Natural killer cell (primary cell): ENCODE data around the gene GBF1. TPM values are rescaled to one million over a fixed set of nuclear protein-coding genes. Genes with fewer than 3 reads are reported as not detected.

Experiments
- ATAC-seq, 3 donors: fragments of 150-1000 bp in 2 of 3; fragments of 200-7000 bp in 1 of 3; cut with Tn5 transposase; 1 replicate in 1 of 3; 2 replicates in 2 of 3; pipeline ENCODE4 v1.10.0; 2021; ENCODE audit warnings: mild to moderate bottlenecking in 2 of 3, moderate library complexity in 2 of 3
- DNase-seq, 2 donors: peaks; one replicate each; pipeline versions ENCODE4 v3.0.0 to v3.0.0-alpha.2; 2013 to 2021; ENCODE audit warnings: mixed read lengths in 1 of 2
- H3K27ac ChIP-seq: one replicate; pipeline ENCODE4 v1.5.1; 2013; ENCODE audit warnings: mild to moderate bottlenecking, low read length
- H3K27me3 ChIP-seq: one replicate; pipeline ENCODE4 v1.6.1; 2013; ENCODE audit warnings: low read length; ENCODE audit not compliant: control insufficient read depth, insufficient read depth
- H3K36me3 ChIP-seq: one replicate; pipeline ENCODE4 v1.6.1; 2013; ENCODE audit warnings: low read length; ENCODE audit not compliant: control insufficient read depth, insufficient read depth
- H3K4me1 ChIP-seq: one replicate; pipeline ENCODE4 v1.6.1; 2013; ENCODE audit warnings: low read length; ENCODE audit not compliant: control insufficient read depth, insufficient read depth
- H3K4me3 ChIP-seq: one replicate; pipeline ENCODE4 v1.5.1; 2013; ENCODE audit warnings: low read length
- H3K9me3 ChIP-seq: one replicate; pipeline ENCODE4 v1.6.1; 2013; ENCODE audit warnings: low read length; ENCODE audit not compliant: control insufficient read depth, insufficient read depth
- H3K27ac Mint-ChIP-seq, 2 donors: one replicate each; pipeline ENCODE4 v1.8.0; 2022; ENCODE audit warnings: mild to moderate bottlenecking in 2 of 2, mixed read lengths in 2 of 2, moderate library complexity in 1 of 2
- H3K27me3 Mint-ChIP-seq, 2 donors: one replicate each; pipeline ENCODE4 v1.8.0; 2022; ENCODE audit warnings: low read depth in 2 of 2, mixed read lengths in 2 of 2
- H3K36me3 Mint-ChIP-seq: one replicate; pipeline ENCODE4 v1.8.0; 2022; ENCODE audit warnings: mixed read lengths
- H3K4me1 Mint-ChIP-seq, 2 donors: one replicate each; pipeline ENCODE4 v1.8.0; 2022; ENCODE audit warnings: mixed read lengths in 2 of 2
- H3K4me3 Mint-ChIP-seq: one replicate; pipeline ENCODE4 v1.8.0; 2022; ENCODE audit warnings: mild to moderate bottlenecking, moderate library complexity, mixed read lengths
- H3K9me3 Mint-ChIP-seq, 2 donors: one replicate each; pipeline ENCODE4 v1.8.0; 2022; ENCODE audit warnings: mixed read lengths in 2 of 2
- WGBS: methylation state at CpG from one replicate; pipeline ENCODE4 v1.1.7; 2013; ENCODE audit warnings: missing lambda C conversion rate; ENCODE audit not compliant: insufficient coverage; 5-methylcytosine and 5-hydroxymethylcytosine counted together
- intact Hi-C: fragments of 100-400 bp; cut with micrococcal nuclease; formaldehyde crosslinking; loops from one replicate; pipeline ENCODE4 v1.14.2; 2022
- total RNA-seq, 4 donors: library from RNA; stranded (reverse); fragments of 120-200 nt in 1 of 4; gene quantifications; one replicate each; pipeline versions ENCODE4 v1.2.3 to v1.2.4, GENCODE V29; 2013 to 2022
- TF ChIP-seq, protein P1 (sequence below): fragments of 200-600 bp; IDR thresholded peaks from one replicate; pipeline ENCODE4 v1.8.0; 2022; ENCODE audit warnings: antibody characterized with exemption

Gene GBF1
- total RNA-seq, 3 donors from 2014 or later (not counting 1 experiment from before 2014, with no cell fraction given), result 48.2 to 52.5 (median 50.9) TPM

DNA sequence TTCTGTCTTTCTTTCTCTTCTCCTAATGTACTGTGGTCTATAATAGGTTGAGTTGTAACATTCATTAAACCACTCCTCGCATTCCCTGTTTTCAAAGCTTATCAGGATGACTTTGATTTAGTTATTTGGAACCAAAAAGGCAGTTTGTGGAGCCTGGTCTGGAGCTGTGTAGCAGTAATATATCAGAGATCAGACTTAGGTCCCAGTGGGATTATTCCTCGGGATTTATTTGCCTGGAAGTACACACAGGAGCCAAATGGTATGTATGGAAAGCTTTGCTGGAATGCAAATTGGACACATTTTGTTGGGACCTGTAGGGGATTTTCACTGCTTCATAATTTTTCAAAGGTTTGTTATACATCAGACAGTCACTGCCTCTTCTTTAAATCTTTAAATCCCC, 40.9 kb downstream of the GBF1 start:
- H3K27me3 ChIP-seq, result no peaks in the 10 kb centered on the region
- no peaks in the 10 kb centered on the region for H3K9me3 Mint-ChIP-seq
- 100% methylated on average over 1 of the region's 2 CpGs for WGBS
- intact Hi-C loops, result no loop called here
- no peak overlapping the region for H3K27ac Mint-ChIP-seq
- no peaks in the 10 kb centered on the region for H3K36me3 Mint-ChIP-seq
- H3K36me3 ChIP-seq, result peaks cover 3% of the 10 kb centered on the region
- H3K4me3 ChIP-seq, result no peak overlapping the region
- H3K27me3 Mint-ChIP-seq, result no peaks in the 10 kb centered on the region
- no peaks in the 10 kb centered on the region for H3K4me1 ChIP-seq
- H3K9me3 ChIP-seq, result no peaks in the 10 kb centered on the region
- TF ChIP-seq, protein P1, sequence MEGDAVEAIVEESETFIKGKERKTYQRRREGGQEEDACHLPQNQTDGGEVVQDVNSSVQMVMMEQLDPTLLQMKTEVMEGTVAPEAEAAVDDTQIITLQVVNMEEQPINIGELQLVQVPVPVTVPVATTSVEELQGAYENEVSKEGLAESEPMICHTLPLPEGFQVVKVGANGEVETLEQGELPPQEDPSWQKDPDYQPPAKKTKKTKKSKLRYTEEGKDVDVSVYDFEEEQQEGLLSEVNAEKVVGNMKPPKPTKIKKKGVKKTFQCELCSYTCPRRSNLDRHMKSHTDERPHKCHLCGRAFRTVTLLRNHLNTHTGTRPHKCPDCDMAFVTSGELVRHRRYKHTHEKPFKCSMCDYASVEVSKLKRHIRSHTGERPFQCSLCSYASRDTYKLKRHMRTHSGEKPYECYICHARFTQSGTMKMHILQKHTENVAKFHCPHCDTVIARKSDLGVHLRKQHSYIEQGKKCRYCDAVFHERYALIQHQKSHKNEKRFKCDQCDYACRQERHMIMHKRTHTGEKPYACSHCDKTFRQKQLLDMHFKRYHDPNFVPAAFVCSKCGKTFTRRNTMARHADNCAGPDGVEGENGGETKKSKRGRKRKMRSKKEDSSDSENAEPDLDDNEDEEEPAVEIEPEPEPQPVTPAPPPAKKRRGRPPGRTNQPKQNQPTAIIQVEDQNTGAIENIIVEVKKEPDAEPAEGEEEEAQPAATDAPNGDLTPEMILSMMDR, result no peak
- no peak overlapping the region for H3K27ac ChIP-seq
- H3K4me3 Mint-ChIP-seq, result no peak overlapping the region
- no peak for ATAC-seq
- no peak for DNase-seq
- H3K4me1 Mint-ChIP-seq, result peaks cover 43 to 62% of the 10 kb centered on the region in 2 donors

DNA sequence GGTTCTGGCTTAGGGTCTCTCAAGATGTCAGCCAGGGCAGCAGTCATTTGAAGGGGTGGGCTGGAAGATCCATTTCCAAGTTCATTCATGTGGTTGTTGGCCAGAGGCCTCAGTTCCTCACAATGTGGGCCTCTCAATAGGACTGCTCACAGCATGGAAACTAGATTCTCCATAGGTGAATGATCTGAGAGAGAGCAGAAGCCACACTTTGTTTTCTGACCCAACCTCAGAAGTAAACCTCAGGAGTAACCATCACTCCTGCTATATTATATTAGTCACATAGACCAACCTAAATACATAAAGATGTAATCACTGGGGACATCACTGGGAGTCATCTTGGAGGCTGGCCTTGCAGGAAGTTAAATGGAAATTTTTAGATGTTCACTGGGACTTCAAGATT, 42.2 kb downstream of the GBF1 start:
- TF ChIP-seq, protein P1, result no peak
- Histone ChIP-seq H3K9me3 (no peaks in the 10 kb centered on the region), H3K36me3 (peaks cover 3% of the 10 kb centered on the region), H3K27ac (no peak overlapping the region), H3K4me1 (no peaks in the 10 kb centered on the region), H3K27me3 (no peaks in the 10 kb centered on the region), H3K4me3 (no peak overlapping the region)
- intact Hi-C loops, result no loop called here
- H3K27me3 Mint-ChIP-seq, result no peaks in the 10 kb centered on the region
- H3K9me3 Mint-ChIP-seq, result no peaks in the 10 kb centered on the region
- peaks cover 45 to 62% of the 10 kb centered on the region in 2 donors for H3K4me1 Mint-ChIP-seq
- no peak overlapping the region for H3K27ac Mint-ChIP-seq
- DNase-seq, result no peak
- H3K36me3 Mint-ChIP-seq, result no peaks in the 10 kb centered on the region
- H3K4me3 Mint-ChIP-seq, result no peak overlapping the region
- no peak for ATAC-seq

DNA sequence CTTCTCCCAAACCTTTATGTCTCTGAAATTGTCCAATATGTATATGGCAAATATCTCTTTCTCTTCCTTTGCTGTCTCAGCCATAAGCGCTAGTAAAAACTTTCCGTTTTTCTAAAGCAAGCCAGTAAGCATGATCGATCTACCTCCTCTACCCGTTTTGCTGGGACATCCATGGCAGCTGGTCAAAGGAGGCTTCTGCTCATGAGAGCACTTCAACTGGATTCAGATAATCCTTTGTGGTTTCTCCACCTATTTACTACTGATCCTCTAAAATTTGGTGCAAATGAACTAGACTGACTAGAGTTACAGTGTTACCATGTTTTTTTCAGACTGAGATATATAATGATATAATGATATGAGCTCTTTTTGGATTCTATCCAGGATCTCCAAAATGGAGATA, 42.7 kb downstream of the GBF1 start:
- Mint-ChIP-seq H3K4me3 (no peak overlapping the region), H3K36me3 (no peaks in the 10 kb centered on the region), H3K4me1 (peaks cover 44 to 58% of the 10 kb centered on the region in 2 donors), H3K27me3 (no peaks in the 10 kb centered on the region), H3K27ac (no peak overlapping the region), H3K9me3 (no peaks in the 10 kb centered on the region)
- ATAC-seq (no peak), DNase-seq (no peak)
- Histone ChIP-seq H3K4me3 (no peak overlapping the region), H3K4me1 (no peaks in the 10 kb centered on the region), H3K36me3 (peaks cover 3% of the 10 kb centered on the region), H3K9me3 (no peaks in the 10 kb centered on the region), H3K27ac (no peak overlapping the region), H3K27me3 (no peaks in the 10 kb centered on the region)
- WGBS, result 91% methylated on average over 4 of the region's 4 CpGs
- TF ChIP-seq, protein P1, result no peak
- intact Hi-C loops, result no loop called here

DNA sequence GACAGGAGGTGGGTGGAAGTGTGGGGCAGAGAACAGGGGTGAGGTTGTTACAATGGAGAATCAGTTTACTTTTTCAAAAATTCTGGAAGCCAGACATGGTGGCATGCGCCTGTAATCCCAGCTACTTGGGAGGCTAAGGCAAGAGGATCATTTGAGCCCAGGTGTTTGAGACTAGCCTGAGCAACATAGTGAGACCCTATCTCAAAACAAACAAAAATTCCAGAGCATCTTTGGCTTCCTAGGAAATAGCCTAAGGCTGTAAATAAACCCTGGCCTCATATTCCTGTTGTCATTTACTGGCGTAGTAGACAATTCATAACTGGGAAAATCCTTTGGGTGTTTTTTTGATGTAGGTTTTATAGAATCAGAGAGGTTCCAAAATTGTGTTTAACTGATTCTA, 44.0 kb downstream of the GBF1 start:
- Mint-ChIP-seq H3K27ac (no peak overlapping the region), H3K4me1 (peaks cover 35 to 45% of the 10 kb centered on the region in 2 donors), H3K27me3 (no peaks in the 10 kb centered on the region), H3K36me3 (no peaks in the 10 kb centered on the region), H3K9me3 (no peaks in the 10 kb centered on the region), H3K4me3 (no peak overlapping the region)
- DNase-seq (no peak), ATAC-seq (no peak)
- intact Hi-C loops, result no loop called here
- peaks cover 3% of the 10 kb centered on the region for H3K36me3 ChIP-seq
- TF ChIP-seq, protein P1, result no peak
- no peak overlapping the region for H3K27ac ChIP-seq
- no peaks in the 10 kb centered on the region for H3K4me1 ChIP-seq
- no peak overlapping the region for H3K4me3 ChIP-seq
- 100% methylated on average over 2 of the region's 2 CpGs for WGBS
- no peaks in the 10 kb centered on the region for H3K27me3 ChIP-seq
- H3K9me3 ChIP-seq, result no peaks in the 10 kb centered on the region
